Measurements from ENCODE around the gene RHNO1. TPM values are rescaled to one million over a fixed set of nuclear protein-coding genes. Genes with fewer than 3 reads are reported as not detected.

The RHNO1 gene, protein sequence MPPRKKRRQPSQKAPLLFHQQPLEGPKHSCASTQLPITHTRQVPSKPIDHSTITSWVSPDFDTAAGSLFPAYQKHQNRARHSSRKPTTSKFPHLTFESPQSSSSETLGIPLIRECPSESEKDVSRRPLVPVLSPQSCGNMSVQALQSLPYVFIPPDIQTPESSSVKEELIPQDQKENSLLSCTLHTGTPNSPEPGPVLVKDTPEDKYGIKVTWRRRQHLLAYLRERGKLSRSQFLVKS
- total RNA-seq (2022; extraction: Qiagen RNA extraction; ENCODE audit: low read depth), result 43.2 to 49.8 TPM (median 46.7 TPM) in 5 replicates

DNA sequence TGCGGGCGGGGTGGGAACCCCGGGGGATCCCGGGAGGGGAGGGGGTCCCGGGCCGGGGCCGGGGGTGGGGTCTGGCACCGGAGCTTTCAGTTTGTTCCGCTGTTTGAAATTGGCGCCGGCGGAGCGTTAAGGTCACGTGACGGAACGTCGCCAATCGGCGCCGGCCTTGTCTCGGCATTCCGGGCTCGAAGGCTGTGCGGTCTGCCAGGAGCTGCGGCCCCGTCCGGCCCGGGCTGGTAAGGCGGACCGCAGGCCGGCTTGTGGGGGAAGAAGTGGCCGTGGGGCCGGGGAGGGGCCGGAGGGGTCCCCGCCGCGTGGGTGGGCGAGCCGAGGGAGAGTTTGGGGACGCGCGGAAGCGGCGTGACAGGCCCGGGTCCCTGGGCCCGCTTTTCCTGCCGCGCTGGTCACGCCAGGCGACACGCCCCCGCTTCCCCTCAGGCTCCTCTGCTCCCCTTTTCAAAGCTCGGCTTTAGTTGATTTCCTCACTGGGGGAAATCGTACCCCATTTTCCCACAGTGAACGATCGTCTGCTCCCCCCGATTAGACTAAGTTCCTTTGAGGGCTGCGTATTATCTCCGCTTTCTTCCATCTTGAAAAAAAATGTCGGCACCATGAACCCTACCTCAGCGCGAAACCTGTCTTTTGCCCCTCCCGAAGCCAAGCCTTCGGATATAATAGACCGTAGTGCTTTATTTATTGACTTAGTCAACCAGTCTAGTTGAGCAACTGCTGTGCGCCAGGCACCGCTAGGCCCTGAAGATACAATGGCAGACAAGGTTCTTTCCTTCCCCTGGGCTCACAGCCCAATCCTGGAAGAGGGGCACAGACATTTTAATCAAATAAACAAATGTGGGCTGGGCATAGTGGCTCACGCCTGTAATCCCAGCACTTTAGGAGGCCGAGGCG lies at the start of gene RHNO1, which contains the start of gene FOXM1:
RHNO1 (plus strand) TSS at position 177 of the 906 bp plus-strand sequence. CDS start 8,144 bp downstream, outside the sequence.
FOXM1 (minus strand) TSS at position 128 of the 906 bp plus-strand sequence. CDS start 2,696 bp downstream, outside the sequence.

DNA sequence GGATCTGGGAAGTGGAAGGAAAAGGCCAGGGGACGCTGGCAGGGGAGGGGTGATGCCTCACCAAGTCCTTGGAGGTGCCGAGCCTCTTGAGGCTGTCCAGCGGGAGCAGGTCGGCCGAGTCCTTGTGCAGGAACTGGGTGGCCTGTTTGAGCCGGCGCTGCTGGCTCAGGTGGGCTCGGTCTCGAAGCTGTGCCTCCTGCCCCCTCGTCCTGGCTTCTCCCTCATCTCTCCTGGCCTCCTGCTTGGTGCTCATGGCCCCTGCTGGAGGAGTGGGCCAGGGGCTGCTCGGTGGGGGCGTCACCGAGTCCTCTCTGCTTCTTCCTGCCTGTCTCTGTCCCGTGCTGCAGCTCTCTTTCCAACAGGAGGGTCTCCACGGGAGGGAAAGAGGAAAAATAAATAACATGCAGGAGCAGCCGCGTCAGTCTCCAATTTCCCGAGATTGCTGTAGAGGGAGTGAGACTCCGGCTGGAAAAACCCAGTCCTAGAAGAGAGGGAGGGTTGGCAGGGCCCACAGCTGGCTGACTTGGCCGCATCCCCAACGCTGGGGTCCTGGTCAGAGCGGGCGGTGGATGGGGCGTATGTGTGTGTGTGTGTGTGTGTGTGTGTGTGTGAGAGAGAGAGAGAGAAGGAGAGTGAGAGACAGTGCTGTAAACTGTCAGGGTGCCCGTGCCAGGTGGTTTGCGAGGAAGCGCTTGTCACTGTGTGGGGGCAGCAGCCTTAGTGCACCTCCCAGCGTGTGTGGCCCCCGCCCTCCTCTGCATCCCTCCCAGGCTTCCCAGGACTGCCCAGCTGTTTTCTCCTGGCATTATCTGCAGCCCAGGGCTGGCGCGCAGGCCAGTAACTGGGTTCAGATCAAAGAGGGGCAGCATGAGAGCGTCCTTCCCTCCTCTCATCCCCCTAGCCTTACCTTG lies 42.2 kb upstream of the RHNO1 start, which contains the start of gene NRIP2:
NRIP2 (minus strand) TSS at position 455 of the 911 bp plus-strand sequence; CDS start at position 403, 52 bp downstream.

DNA sequence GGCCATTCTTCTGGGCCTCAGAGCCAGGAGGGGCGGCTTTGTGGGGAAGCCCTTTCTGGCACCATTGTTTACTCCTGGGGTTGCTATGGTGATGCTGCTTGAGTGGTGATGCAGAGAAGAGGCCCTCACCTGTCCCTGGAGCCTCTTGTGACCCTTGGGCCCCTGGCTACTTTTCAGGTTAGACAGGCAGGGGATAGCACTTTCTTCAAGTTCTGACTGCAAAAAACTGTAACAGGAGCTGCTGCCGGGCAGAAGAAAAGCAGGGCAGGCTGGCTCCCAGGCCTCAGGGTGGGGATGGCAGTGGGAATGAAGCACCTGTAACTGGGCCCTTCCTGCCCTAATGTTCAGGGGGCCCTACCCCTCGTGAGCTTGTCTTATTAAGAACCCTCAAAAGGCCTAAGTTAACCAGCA lies 20.0 kb upstream of the RHNO1 start, which contains the start of gene TEX52:
TEX52 (minus strand) TSS at position 19 of the 411 bp plus-strand sequence; CDS start at position 6, 13 bp downstream.

DNA sequence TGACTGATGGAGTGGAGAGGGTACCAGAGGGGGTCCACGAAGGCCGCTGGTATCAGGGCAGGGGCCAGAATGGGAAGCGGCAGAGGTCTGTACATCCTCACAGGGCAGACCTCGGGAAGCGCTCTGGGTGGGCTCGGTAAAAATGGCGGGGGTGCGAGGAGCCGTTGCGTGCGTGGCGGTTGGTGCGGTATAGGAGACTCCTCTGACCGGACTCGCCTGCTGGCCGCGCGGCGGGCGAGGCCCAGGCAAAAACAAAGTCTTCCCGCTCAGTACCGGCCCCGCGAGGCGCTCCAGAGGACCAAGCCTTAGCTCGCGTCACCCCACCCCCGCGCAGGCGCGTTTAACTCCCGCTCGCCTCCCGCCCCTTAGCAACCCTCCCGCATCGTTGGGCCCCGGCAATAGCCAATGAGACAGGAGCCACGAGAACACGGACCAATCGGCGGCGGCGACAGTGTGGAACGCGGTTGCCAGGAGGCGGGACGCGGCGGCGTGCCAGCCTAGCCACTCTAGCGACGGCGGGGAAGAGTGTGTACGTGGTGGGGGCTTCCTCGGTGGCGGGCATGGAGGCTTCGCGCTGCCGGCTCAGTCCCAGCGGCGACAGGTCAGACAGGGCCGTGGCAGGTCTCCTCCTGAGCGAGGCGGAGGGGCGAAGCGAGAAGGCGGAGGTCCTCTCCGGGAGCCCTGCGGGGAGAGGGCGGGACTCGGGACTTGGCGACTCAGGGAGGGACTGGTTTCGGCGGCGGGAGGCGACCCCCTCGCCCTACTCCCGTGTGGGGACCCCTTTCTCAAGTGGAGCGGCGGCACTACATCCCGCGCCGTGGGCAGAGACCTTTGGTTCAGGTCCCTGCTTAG lies 13.6 kb downstream of the RHNO1 start, which contains the start of gene TULP3:
TULP3 (plus strand) TSS at position 504 of the 852 bp plus-strand sequence; CDS start at position 561, 57 bp downstream.

Other genes with a start within 250 kb of the RHNO1 start
- 99.4 to 130 TPM (median 124 TPM) in 5 replicates for gene FKBP4, start 82.3 kb upstream of the RHNO1 start, total RNA-seq (2022; extraction: Qiagen RNA extraction; ENCODE audit: low read depth)
- 15.8 to 17.3 TPM (median 17.0 TPM) in 5 replicates for gene ITFG2, start 64.6 kb upstream of the RHNO1 start, total RNA-seq (2022; extraction: Qiagen RNA extraction; ENCODE audit: low read depth)
- not detected in 5 replicates for gene NRIP2, start 42.2 kb upstream of the RHNO1 start, total RNA-seq (2022; extraction: Qiagen RNA extraction; ENCODE audit: low read depth)
- gene TEX52, start 20.2 kb upstream of the RHNO1 start, total RNA-seq (2022; extraction: Qiagen RNA extraction; ENCODE audit: low read depth), result not detected in 5 replicates
- gene FOXM1, start within 50 bp of the RHNO1 start, total RNA-seq (2022; extraction: Qiagen RNA extraction; ENCODE audit: low read depth), result 95.5 to 99.3 TPM (median 96.8 TPM) in 5 replicates
- 16.9 to 23.9 TPM (median 20.7 TPM) in 5 replicates for gene TULP3, start 13.7 kb downstream of the RHNO1 start, total RNA-seq (2022; extraction: Qiagen RNA extraction; ENCODE audit: low read depth)
- gene TEAD4, start 82.2 kb downstream of the RHNO1 start, total RNA-seq (2022; extraction: Qiagen RNA extraction; ENCODE audit: low read depth), result 38.7 to 47.0 TPM (median 45.5 TPM) in 5 replicates
- 16.7 to 22.0 TPM (median 19.1 TPM) in 5 replicates for gene TSPAN9, start 200.2 kb downstream of the RHNO1 start, total RNA-seq (2022; extraction: Qiagen RNA extraction; ENCODE audit: low read depth)

Data from A549 treated with CpdA at 1 μM for 4 hours (cell line).